Islet precursor cell (in vitro differentiated cells): ENCODE data around the gene CFAP46.
"Not testable (repeated sequence)": the region's sequence is repeated elsewhere in the genome, so short reads cannot be mapped to it uniquely, and the experiment has no call there.

Experiments used
- DNase-seq: peaks from one replicate; pipeline ENCODE4 v3.0.0-alpha.2; 2018

Gene CFAP46

GRCh38 chr10:132926777-132927650 is 15.4 kb downstream of the CFAP46 start:
- no peak for DNase-seq

- DNase-seq, result no peak
These were observed 16.3 kb downstream of the CFAP46 start for GRCh38 chr10:132926070-132926469.

- DNase-seq, result no peak
These were observed 16.8 kb downstream of the CFAP46 start for GRCh38 chr10:132925614-132926013.

DNA sequence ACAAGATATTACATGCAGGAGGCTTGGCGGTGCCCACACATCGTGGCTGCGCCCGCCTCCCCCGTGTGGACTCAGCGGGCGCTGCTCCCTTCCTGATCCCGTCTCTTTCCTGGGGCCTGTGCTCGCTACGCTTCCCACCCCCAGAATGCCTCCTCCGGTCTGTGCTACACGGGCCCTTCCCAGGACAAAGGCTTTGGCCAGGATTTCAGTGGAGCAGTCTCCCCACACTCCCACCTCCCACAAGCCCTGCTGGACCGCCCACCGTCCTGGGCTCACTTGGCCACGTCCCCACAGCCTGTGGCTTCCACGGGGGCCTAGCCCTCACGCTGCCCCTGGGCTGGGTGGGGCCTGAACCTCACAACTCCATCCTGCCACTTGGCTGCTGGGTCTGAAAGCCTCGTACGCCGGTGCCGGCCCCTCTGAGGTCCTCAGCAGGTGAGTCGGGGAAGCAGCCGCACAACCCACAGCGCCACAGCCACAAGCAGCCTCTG is 17.3 kb downstream of the CFAP46 start:
- no peak for DNase-seq

DNA sequence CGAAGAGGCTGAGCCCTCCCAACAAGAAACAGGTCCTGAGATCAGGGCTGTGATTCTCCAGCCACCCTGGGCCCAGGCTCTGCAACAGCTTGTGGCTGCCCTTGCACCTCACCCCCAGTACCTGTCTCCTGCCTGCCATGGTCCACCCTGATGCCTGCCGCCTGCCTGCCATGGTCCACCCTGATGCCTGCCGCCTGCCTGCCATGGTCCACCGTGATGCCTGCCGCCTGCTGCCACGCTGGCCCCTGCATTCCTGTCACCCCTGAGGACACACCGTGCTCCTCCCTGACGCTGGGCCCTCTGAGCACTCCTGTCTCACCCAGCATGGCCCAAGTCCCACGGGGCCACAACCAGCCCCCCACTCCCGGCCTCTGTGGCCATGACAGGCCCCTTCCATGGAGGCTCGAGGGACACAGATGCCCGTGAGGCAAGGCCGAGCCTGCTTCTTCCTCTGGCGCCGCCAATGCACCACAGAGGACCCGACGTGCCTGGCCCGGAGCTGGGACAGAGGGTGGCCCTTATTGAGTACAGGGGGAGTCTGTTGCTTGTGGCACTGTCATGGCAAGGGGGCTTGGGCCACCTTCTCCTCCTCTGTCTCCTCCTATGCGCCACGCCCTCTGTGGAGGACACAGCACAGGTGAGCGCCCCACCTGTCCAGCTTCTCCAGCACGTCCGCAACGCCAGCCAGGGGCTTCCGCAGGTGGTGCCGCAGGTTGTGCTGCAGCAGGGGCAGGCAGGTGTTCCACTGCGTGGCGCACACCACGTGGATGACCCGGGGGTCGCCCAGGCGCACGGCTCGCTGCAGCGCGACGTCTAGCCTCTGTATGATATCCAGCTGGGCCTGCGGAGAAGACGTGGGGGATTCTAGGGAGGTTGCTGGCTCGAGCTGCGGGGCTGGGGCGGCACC is 18.1 kb downstream of the CFAP46 start:
- DNase-seq, result no peak

DNA sequence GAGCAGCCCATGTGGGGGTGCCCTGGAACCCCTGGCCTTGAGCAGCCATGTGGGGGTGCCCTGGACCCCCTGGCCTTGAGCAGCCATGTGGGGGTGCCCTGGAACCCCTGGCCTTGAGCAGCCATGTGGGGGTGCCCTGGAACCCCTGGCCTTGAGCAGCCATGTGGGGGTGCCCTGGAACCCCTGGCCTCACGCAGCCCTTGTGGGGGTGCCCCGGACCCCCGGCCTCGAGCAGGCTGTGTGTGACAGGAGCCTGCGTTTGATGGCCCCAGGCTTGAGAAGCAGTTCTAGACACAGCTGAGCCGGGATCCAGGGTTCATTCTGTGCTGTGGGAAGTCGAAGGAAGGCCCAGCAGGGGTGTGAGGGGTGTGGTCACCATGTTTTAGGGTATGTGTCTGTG is 19.0 kb downstream of the CFAP46 start:
- not testable (repeated sequence) for DNase-seq

DNA sequence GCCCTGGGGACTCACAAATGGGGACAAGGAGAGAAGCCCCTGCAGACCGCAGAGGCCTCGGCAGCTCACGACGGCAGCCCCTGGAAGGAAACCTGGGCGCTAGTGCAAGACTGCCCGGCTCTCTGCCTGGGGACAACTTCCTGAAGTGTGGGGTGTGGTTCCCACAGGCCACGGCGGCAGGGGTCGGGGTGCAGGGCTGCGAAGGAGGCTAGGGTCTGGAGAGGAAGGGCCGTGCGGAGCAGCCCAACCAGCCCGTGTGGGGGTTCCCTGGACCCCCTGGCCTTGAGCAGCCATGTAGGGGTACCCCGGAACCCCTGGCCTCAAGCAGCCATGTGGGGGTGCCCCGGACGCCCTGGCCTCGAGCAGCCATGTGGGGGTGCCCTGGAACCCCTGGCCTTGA is 19.5 kb downstream of the CFAP46 start:
- DNase-seq, result no peak

DNA sequence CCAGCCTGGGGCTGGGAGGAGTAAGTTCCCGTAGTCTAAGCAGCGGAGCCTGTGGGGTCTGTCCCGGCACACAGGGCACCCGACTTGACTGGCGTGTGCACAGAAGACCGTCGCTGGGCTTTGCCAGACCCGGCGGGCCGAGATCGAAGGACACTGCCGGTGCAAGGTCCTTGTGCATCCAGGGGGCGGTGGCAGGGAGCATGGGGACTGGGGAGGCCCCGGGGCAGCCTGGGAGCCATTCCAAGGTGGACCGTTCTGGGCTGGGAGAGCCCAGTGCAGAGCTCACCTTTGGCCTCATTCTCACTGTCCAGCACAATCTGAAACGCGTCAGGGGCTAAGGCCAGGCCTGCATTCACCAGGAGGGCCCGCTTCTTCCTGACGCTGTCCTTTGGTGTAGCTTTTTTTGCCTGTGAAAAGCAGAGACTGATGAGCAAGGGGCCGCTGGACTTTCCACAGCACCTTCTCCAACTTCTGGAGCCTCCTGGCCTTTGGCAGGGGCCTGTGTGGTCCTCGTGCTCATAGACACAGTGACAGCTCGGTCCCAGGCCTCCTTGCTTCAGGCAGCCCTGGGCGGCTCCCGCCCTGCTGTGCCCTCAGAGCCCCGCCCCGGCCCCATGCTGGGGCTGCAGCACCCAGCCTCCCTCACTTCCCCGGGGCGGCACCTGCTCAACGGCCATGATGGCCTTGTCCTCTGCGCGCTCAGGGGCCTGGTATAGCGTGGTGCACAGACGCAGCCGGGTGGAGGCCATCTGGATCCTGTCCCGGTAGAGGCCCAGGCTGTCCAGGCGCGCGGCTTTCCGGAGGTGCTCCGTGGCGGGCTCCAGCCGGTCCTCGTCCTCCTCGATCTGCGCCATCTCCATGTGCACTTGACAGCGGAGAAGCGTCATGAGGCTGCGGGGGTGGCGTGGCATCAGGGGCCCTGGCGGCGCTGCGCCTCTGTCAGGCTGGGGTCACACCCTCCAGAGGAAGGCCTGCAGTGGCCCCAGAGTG is 20.3 kb downstream of the CFAP46 start:
- DNase-seq, result no peak

- no peak for DNase-seq
These were observed 21.3 kb downstream of the CFAP46 start for GRCh38 chr10:132921086-132921485.

- DNase-seq, result no peak
These were observed 22.1 kb downstream of the CFAP46 start for GRCh38 chr10:132920101-132920925.

DNA sequence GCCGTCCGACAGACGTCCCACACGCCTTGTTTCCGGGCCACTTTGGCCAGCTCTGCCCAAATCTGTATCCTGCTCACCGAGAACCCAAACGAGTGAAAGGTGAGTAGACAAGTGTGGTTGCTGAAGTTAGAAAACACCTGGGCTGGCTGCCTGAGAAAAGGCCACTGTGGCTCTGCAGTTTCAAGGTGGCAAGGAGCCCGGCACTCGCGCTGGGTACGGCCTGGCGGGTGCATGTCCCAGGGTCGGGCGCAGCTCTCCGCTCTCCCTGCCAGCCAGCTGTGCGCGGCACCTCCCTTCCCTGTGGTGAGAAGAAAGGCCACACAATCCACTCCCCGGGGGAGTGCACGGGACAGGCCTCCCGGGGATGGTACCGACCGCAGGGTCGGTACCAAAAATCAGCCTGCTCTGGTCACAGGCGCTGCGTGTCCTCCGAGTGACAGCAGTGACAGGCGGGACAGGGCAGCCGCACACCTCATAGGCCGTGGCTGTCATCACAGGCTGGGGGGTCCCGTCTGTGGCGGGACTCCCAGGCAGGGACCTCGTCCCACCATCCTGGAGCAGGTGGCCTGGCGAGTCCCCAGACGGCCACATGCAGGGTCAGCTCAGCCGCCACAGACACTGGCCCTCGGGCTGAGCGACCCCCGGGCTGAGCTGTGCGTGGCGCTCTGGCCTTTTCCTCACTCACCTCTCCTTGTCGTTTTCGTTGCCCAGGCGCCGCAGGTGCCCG is 22.8 kb downstream of the CFAP46 start:
- DNase-seq, result no peak

DNA sequence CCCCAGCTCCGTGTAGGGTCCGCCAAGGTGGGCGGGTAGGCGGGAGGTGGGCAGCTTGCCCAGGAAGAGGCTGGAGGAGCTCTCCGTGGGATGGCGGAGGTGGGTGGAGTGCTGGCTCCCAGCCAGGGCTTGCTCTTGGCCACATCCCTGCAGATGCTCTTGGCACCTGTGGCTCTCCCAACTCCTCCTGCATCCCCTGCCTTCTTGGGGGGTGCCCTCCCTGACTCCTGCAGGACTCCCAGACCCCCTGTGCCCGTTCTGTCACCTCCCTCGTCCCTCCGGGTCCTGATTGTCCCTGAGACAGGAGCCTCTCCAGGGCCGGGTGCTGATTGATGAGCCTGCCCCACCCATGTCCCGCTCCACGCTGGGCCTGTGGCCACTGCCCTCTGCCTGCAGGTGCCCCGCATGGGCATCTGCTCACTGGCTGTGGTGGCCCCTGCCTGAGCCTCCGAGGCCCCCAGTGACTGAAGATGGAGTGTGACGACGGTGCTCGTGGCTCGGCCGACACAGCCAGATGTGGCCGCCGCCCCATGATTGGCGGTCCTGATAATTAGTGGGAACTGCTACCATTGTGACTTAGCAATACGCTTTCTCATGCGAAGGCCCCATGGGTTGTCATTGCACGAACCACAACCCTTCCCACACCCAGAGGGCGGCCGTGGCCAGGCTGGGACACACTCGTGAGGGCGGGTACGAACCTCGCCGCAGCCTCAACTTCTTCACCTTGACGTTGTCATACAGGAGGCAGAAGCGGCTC is 23.6 kb downstream of the CFAP46 start:
- DNase-seq, result no peak

GRCh38 chr10:132918264-132918616 is 24.1 kb downstream of the CFAP46 start:
- no peak for DNase-seq

GRCh38 chr10:132916956-132917666 is 25.3 kb downstream of the CFAP46 start:
- no peak for DNase-seq

- no peak for DNase-seq
These were observed 25.9 kb downstream of the CFAP46 start for GRCh38 chr10:132916421-132916841.

GRCh38 chr10:132915411-132915810 is 27.0 kb downstream of the CFAP46 start:
- no peak for DNase-seq

DNA sequence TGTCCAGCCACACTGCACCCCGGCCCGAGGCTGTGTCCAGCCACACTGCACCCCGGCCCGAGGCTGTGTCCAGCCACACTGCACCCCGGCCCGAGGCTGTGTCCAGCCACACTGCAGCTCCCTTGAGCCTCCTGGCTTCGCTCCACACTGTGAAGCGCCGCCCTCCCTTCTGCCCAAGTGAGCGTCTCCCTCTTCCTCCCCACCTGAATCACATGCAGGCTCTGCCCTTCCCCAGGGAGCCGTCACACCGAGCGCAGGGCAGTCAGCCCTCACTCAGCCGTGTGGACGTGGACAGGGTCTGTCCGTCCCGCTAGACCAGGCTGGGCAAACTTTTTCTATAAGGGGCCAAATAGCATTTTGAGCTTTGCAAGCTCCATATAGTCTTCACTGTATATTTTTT is 27.6 kb downstream of the CFAP46 start:
- DNase-seq, result no peak

DNA sequence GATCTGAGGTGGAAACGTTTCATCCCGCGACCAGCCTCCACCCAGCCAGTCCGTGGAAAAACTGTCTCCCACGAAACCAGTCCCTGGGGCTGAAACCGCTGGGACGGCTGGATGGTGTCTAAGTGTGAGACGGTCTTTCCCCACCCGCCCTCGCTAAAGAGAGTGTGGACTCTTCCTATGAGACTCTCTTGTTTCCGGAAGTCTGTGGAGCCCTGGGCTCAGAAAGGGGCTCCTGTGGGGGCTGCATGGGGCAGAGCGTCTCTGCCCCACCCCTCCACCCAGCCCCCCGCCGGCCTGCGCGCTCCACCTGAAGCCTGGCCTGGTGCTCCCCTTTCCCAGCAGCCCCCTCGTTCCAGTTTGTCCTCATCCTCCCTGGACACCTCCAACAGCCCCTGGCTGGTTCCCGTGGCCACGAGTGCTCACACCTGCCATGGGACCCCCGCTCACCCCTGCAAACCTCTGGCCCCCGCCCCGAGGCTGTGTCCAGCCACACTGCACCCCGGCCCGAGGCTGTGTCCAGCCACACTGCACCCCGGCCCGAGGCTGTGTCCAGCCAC is 28.7 kb downstream of the CFAP46 start:
- DNase-seq, result no peak
